ENCODE measurements around the gene ZXDC.

Gene ZXDC, protein sequence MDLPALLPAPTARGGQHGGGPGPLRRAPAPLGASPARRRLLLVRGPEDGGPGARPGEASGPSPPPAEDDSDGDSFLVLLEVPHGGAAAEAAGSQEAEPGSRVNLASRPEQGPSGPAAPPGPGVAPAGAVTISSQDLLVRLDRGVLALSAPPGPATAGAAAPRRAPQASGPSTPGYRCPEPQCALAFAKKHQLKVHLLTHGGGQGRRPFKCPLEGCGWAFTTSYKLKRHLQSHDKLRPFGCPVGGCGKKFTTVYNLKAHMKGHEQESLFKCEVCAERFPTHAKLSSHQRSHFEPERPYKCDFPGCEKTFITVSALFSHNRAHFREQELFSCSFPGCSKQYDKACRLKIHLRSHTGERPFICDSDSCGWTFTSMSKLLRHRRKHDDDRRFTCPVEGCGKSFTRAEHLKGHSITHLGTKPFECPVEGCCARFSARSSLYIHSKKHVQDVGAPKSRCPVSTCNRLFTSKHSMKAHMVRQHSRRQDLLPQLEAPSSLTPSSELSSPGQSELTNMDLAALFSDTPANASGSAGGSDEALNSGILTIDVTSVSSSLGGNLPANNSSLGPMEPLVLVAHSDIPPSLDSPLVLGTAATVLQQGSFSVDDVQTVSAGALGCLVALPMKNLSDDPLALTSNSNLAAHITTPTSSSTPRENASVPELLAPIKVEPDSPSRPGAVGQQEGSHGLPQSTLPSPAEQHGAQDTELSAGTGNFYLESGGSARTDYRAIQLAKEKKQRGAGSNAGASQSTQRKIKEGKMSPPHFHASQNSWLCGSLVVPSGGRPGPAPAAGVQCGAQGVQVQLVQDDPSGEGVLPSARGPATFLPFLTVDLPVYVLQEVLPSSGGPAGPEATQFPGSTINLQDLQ

DNA sequence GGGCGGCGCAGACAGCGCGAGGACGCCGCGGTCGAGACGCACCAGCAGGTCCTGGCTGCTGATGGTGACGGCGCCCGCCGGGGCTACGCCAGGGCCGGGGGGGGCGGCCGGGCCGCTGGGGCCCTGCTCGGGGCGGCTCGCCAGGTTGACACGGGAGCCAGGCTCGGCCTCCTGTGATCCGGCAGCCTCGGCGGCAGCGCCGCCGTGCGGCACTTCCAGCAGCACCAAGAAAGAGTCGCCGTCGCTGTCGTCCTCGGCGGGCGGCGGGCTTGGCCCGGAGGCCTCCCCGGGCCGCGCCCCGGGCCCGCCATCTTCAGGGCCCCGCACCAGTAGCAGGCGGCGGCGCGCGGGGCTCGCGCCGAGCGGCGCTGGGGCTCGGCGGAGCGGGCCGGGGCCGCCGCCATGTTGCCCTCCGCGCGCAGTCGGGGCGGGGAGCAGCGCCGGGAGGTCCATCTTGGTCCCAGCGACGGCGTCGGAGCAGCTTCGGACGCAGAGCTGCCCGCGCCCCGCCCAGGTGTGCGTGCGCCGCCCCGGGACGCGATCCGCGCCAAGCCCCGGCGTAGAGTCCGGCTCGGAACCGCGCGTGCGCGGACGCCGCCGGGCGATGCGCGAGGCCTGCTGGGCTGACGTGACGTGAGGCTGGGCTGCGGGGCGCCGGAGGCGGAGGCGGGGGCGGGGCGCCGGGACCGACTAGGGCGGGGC is at the start of gene ZXDC:
ZXDC (minus strand) TSS at position 479 of the 702 bp plus-strand sequence; CDS start at position 453, 26 bp downstream.
- DNase-seq = peak; percentile 92

DNA sequence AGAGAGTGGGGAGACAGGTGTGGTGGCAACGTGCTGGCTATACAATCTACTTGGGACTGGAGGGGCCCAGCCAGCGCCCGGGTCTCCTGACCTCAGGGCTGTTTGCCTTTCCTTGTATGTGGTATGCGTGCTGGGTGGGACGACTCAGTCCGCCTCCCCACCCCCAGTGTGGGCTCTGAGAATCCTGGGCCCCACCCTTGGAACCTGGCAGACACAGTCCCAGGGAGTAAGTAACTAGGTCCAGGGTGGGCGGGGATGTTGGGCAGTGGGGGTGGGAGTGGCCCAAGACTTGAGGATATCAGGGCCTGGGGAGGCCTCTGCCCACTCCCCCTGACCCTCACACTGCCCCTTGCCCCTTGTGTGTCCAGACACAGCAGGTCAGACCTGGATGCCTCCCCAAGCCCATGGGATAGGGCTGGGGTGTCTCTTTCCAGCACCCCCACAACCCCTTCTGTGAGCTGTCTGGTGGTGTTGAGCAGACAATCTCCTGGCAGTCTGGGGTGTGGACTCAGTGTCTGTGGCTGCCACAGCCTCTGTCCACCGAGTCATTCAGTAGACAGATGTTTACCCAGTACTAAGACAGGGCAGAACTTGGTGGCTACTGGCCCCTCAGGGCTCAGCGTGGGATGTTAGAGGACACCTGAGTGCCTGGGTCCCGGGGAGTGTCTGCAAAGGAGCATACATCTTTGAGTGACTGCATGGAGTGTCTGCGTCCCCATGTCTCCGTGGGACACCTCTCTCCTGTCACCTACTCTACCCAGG is 49.6 kb upstream of the ZXDC start:
- DNase-seq = no peak

DNA sequence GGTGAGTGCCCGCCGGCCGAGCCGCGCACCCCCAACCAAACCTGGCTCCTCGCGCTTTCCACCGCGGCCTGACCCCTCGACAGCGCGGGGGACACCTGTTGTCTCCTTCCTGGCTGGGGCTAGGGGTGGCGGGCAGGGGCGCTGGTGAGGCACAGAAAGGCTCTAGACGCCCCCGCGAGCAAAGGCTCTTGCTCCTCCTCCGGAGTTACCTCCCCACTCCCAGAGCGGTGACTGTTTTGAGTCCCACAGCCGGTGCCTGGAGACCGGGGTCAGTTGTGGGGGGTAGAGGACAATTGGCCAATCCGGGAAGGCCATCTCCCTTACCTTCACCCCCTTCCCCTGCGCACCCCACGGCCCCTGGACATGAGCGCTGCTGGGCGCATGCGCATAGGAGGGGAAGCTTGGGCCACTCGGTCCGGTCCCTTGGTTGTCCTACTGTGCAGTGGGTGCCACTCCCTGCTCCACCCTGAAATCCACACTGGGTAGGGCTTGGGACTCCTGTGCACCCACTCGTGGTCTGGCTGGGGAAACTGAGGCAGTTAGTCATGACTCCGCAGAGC is 48.8 kb upstream of the ZXDC start:
- no peak for DNase-seq

DNA sequence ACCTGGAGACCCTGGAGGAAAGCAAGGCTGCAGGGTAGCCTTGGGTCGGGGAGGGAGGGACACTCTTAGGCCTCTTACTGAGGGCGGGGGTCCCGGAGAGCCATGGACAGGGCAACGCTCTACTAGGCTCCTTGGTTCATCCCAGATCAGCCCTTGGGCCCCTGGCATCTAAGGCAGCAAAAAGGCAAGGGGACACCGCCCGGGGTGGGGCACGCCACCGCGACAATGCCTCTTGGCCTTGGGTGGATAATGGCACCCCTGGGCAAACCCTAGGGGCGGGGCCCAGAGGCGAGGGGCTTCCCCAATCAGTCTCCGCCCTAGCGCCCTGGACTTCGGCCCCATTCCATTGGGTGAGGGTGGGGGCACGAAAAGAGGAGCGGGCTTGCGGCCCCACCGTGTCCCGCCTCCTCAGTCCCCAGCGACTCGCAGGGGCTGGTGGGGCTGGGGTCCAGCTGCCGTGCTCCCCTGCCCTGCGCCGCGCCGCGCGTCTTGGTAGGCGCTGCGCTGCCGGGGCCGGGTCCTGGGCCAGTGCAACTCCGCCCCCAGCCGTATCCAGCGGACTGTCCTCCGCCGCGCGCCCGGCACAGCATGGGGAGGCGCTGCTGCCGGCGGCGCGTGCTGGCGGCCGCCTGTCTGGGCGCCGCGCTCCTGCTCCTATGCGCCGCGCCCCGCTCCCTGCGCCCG is 48.2 kb upstream of the ZXDC start, which contains the start of gene CHST13:
CHST13 (plus strand) TSS at position 411 of the 684 bp plus-strand sequence; CDS start at position 589, 178 bp downstream.
- DNase-seq = no peak

DNA sequence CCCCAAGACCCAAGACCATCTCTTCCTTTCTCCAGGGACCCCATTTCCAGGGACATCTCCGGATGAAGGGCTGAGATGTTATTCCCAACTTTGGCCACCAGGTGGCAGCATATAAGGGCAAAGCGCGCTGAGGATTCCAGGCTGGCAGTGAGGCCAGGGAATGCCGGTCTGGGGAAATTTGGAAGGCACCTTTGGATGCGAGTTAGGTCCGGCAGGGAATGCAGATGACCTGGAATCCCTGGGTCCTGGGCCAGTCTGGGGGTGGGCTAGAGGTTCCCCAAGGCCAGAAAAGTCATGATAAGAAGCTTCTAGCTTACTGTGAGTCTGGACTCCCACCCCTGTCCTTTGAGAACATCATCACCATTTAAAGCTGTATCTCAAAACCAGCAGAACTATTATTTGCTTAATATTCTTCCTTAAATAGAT is 46.7 kb upstream of the ZXDC start:
- DNase-seq = peak; percentile 16

DNA sequence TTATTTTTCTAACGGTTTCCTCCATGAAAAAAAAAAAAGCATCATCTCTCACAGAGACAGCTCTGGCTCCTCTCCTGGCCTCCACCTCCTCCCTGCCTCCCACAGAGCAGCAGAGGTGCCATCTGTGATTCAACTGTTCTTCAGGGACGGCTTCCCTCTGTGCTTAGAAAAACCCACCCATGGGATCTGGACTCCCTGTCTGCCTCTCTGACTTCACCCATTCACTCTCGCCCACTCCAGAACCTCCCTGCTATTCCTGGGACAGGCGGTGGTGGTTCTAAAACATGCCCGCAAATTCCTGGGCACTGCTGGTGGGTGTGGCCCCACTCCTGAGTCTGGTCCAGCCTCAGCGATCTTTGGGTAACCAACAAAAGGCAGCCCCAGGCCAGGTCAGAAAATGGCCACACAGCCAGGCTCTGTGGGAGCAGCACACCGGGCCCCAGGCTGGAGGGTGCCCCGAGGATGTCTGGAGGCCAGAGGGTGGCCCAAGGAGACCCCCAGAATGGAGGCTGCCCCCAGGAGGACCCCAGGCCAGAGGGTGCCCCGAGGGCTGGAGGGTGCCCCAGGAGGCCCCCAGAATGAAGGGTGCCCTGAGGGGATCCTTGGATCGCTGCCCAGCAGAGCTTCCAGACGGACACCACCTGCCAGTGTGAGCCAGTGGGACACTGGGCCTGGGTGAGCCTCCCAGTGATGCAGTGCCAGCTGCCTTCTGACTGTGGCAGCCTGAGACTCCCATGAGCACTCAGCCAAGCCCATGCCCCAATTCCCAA is 45.6 kb upstream of the ZXDC start:
- DNase-seq = no peak

DNA sequence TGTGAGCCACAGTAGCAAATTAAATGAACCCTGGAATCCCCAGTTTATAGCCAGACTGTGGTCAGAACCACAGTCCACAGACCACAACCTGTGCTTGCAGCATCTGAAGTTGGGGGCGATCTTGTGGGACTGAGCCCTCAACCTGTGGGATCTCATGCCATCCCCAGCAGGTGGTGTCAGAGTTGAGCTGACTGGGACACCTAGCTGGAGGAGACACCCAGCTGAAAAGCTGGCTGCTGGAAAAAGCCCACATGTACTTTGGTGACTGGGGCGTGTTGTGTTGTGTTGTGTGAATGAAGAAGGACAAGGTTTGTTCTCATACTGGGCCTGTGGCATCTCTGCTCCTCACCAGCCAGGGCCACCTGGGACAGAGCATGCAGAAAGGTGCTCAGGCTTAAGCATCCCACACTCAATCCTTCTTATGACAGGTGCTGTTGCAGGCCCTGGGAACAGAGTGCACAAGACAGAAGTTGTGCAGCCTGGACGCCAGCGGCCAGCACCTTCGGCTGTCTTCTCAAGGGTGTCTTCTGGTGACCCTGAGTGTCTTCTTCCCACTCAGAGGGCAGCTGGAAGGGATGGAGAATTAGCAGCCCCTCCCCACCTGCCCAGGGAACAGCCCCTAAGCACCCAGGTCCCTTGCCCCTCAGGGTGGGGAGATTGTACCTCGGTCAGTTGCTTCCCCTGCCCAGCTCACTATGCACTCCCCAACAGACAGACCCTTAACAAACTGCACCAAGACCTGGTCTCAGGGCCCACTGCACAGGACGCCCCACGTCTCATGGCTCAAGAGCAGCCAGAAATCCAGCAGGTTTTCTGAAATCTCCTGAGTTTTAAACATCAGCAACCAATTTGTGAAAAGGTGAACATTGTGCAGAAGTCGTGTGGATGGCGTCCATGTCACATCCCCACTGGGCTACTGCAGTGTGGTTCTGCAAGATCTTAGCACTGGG is 44.1 kb upstream of the ZXDC start:
- no peak for DNase-seq

DNA sequence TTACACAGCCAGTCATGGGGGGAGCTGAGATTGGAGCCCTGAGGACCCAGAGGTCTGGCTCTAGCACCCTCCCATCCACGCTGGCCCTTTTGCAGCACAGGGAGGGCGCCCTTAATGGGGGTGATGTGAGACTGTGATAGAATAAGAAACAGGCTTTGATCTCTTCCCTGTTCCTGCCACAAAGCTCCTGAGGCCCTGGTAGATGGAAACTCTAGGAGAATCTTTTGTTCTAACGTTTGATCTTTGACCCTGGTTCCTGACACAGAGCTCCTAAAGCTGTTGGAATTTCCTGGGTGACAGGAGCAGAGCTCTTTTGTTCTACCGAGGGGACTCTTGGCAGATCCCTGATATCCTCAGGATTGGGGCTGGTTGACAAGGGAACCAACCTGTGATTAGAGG is 43.1 kb upstream of the ZXDC start:
- DNase-seq = no peak

DNA sequence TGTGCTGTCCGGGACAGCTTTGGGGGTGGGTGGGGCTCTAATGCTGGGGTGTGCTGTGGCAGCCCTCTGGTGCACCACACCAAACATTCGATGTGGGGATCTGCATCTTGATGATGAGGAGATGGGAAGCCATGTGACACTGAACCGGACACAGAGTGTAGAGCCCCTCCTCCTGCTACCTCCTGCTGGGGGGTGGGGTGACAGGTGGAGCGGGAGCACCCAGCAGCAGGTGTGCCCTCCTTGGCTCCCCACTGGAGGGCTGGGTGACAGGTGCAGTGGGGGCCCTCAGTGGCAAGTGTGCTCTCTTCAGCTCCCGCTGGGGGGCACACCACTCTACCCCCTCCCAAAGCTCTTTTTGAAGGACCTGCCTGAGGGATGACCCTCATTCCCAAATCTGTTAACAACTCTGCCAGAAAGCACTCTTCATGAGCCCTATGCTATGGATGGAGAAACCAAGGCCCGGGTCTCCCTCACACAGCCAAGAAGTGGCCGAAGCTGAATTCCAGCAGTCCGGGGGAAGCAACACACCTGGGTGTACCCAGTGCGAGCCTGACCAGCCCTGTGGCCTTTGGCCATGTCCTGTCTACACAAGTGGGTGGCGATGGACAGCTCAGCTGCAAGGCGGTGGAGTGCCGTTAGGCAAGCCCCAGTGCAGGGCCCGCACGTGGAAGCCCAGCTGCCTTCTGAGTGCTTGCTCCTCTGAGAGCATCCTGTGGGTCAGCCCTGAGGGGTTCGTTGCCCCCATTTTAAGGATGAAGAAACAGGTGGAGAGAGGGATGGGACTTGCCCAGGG is 42.5 kb upstream of the ZXDC start:
- no peak for DNase-seq

DNA sequence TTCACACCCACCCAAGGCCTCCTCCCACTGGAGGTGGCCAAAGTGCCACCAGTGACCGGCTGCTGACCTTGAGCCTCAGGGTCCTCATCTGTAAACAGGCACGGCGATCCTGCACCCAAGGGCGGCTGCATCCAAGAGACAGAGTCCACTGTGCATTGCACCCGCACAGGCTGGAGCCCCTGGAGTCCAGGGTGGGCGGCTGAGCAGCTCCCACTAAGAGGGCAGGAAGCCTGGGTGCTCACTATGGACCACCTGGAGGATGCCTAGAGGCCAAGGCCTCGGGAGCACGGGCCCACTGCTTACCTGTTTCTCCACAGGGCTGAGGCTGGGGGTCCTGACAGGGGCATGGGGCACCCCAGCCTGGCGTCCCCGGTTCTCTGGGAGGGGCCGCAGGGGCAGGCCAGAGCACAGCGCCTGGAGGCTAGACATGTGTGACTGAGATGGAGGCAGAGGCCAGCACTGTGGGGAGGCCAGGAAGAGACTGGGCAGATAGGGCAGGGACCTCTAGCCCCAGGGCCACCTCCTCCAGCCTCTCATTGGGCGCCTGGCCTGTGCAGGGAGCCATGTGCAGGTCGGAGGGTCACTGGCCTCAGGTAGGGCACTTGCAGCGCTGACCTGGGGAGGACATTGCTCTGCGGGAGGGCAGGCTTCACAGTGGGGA is 41.7 kb upstream of the ZXDC start, which contains the start of gene UROC1:
UROC1 (minus strand) TSS at position 483 of the 661 bp plus-strand sequence; CDS start at position 429, 54 bp downstream.
- DNase-seq = no peak

DNA sequence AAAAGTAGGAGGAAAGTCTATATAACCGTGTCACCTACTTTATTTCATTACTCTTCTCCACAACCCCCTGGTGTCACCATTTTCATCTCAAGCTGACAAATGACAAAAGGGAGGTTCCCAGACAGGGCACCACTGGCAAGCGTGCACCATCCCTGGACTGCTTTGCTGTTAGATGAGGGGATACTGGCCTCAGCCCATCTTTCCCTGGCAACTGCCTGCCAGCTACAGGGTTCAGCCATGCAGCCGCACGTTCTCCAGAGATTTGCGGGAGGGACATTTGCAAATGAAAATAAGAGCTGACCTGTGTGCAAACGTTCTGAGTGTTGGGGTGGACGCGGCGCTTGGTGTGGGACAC is 41.2 kb upstream of the ZXDC start:
- DNase-seq = no peak

DNA sequence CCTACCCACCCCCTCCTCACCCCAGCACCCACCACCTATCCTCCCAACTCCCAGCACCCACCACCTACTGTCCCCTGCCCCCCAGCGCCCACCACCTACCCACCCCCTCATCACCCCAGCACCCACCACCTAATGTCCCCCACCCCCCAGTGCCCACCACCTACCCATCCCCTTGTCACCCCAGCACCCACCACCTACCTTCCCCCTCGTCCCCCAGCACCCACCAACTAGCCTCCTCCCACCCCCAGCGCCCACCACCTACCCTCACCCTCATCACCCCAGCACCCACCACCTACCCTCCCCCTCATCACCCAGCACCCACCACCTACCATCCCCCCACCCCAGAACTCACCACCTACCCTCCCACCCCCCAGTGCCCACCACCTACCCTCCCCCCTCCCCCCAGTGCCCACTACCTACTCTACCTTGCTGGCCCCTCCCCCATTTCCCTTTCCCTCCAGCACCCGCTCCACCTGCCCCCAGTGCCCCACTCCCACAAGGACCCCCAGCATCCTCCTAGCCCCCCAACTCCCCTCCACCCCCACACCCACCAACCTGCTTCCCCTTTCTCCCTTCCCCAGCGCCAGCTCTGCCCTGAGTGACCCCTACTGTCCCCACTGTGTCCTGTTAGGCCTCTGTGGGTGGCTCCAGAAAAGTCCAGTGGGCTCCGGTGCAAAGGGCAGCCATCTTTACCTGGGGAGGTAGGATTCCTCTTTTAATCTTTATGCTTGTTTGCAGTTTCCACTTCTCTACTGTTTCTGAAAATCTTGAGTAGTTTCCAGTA is 40.7 kb upstream of the ZXDC start:
- DNase-seq = no peak

DNA sequence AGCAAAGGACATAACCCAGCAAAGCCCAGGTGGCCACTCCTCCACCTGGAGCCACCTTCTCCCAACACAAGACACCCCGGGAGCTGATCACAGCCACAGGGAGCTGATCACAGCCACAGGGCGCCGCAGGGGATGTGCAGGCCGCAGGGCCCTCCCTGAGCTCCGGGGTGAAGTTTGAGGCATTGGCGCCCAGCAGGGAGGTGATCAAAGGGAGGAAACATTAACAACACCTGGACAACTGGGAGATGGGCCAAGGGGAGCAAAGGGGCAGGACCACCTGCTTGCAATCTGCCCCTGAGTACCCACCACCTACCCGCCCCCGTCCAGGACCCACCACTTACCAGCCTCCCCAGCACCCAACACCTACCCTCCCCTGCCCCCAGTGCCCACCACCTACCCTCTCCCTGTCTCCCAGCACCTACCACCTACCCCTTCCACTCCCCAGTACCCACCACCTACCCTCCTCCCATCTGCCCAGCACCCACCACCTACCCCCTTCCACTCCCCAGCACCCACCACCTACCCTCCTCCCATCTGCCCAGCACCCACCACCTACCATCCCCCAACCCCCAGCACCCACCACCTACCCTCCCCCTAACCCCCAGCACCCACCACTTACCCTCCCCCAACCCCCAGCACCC is 39.5 kb upstream of the ZXDC start:
- DNase-seq = no peak

DNA sequence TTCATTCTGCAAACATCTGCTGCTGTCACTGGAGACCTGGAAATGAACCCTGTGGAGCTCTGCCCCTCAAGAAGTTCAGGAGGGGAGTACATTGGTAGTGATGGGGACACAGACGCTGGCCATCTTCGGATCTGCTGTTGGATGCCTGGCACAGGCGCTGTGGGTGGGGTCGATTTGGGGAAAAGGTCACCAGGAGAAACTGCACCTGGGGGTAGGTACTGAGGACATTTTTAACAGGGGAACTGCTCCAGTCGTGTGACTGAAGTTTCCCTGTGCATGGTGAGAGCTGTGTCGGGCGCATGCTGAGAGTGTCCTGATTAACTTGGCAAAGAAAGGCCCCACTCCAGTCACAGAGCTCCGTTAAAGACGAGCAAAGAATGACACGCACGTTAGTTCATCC is 38.5 kb upstream of the ZXDC start:
- DNase-seq = no peak

DNA sequence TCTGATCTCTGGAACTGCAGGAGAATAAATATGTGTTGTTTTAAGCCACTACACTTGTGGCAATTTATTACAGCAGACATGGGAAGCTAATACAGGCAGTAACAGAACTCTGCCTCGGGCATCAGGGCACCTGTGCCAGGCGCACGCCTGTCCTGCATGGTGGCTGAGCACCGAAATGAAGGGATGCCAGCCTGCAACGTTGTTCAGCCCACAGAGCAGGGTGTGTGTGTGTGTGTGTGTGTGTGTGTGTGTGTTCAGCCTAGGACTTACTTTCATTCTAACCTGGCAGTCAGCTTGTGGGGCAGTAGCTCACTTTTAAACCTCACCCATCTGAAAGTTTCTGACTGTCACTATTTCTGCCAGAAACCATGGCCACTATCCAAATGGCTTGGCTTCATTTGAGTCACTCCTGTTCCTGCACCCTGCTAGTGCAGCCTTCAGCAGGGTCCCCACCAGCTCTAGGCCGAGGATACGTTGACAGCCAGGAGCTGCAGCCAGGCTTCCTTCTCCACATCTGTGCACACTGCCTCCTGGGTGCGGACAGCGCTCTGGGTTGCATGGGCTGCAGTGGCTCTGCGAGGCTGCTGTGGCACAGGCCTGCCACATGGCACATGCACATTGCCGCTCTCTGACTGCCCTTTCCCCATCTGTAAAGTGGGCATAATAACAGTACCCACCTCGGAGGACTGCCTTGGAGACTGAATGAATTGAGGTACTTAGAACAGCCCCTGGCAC is 37.4 kb upstream of the ZXDC start:
- no peak for DNase-seq

DNA sequence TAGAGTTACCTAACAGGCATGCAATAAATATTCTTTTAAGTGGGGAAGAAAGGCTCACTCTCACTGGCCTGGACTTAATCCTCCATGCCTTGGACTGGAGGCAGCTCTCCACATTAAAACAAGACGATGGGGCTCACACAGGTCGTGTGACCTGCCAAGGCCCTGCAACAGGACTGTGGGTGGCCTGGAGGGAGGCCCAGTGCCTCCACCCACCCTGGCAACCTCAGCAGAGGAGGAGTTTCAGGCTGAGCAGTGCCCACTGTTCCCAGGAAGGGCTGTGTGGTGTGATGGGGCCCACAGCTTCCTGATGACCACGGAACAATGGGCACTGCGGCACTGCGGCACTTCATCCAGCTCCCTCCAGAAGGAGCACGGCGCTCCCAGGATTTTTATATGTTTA is 36.3 kb upstream of the ZXDC start:
- no peak for DNase-seq

Measured in NK-92 treated with Interleukin-12 subunit alpha and Interleukin-12 subunit beta, amount 100 ng/mL, for 24 hours (cell line).